ENCODE results near the gene HRH2.
"Not testable (repeated sequence)": the region's sequence is repeated elsewhere in the genome, so short reads cannot be mapped to it uniquely, and the experiment has no call there.

HRH2 gene

GRCh38 chr5:175753536-175754402 is 95.9 kb downstream of the HRH2 start:
- ChIA-PET CTCF (interaction anchor here (1.1 kb wide), 1 partner anchor 24 kb away, joined by 4 read pairs; no protein-coding TSS in a partner anchor), POLR2A (no interaction called here)
- no peak for DNase-seq (ENCODE audit: extremely low spot score)
- no peak for TF ChIP-seq CTCF (IDR thresholded peaks at IDR 0.05; ENCODE audit: control extremely low read depth, extremely low read depth, low read depth, missing control alignments)

GRCh38 chr5:175759991-175760390 is 102.1 kb downstream of the HRH2 start:
- CTCF ChIA-PET; DNase-seq (ENCODE audit: extremely low spot score); POLR2A ChIA-PET: not testable (repeated sequence)

Data from GM10248 (cell line).